Measurements from ENCODE around the gene PSD4. TPM values are rescaled to one million over a fixed set of nuclear protein-coding genes. Genes with fewer than 3 reads are reported as not detected.

The PSD4 gene
- total and polyA plus RNA-seq, 3 experiments from 2014 or later, result 42.1 to 193 (median 192) TPM

GRCh38 chr2:113201496-113202304, 27.9 kb downstream of the PSD4 start:
- H3K27ac ChIP-seq (ENCODE audit: low read depth, low read length), result no peak overlapping the region
- peaks cover 40% of the 10 kb centered on the region for H3K36me3 ChIP-seq (ENCODE audit: insufficient read depth, low read length)
- CTCF ChIA-PET, result interaction anchor here (1.4 to 18.6 kb wide), 6 partner anchors 8 to 188 kb away, joined by 3 to 470 read pairs (median 70); partner anchors contain the start of gene PSD4
- H3K36me3 Mint-ChIP-seq, result peaks cover 5 to 63% (median 12%) of the 10 kb centered on the region in 3 donors
- no peaks in the 10 kb centered on the region for H3K9me3 Mint-ChIP-seq
- POLR2A ChIA-PET, result no interaction called here
- no peak for DNase-seq
- peaks cover 20 to 36% (median 24%) of the 10 kb centered on the region in 3 donors for H3K4me1 Mint-ChIP-seq
- H3K9me3 ChIP-seq (ENCODE audit: low read length), result no peaks in the 10 kb centered on the region
- H3K27me3 ChIP-seq (ENCODE audit: insufficient read depth, low read length, poor library complexity, severe bottlenecking), result no peaks in the 10 kb centered on the region
- H3K27ac Mint-ChIP-seq, result peak overlapping the region in 2 of 8 donors; percentile 51 to 52
- H3K4me3 Mint-ChIP-seq, result no peak overlapping the region
- peaks cover 8% of the 10 kb centered on the region for H3K4me1 ChIP-seq (ENCODE audit: insufficient read depth, low read length)
- H3K27me3 Mint-ChIP-seq, result no peaks in the 10 kb centered on the region
- no peak overlapping the region for H3K4me3 ChIP-seq (ENCODE audit: low read length)

DNA sequence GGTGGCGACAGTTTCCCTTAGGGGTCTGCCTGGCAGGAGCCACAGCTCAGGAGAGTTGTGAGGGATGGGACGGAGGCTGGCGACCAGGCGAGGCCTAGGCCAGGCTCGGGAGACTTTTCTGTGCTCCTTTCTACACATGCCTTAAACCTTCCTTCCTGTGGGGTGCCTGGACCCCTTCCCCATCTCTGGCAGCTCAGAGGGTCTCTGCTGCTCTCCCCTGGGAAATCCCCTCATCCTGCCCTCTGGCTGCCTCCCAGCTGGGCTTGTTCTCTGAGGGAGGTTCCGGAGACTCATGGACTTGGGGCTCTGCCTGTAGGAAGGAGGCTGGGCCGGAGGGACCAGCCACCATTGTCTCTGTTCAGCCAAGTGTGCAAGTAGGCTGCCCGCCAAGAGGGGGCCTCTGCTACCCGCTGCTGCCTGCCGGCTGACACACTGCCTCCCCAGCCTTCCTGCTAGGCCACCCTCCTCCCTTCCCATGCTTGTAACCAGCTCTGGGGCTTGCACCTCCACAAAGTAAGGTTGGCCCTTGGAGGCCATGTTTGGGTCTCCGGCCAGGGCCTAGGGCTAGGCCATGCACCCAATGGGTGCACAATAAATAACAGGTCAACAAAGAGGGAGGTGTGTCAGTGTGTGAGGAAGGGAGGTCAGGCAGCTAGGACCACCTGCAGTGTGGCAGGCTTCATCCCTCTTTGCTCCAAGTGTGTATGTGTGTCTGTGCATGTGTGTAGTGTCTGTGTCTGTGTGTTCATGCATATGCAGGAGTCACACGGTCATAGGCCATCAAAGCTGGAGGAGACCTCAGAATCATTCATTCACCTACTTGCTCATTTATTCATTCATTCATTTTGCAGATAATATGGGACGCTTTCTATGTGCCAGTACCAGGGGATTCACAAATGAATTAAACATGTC, 28.8 kb downstream of the PSD4 start:
- H3K4me1 Mint-ChIP-seq, result peaks cover 16 to 33% (median 16%) of the 10 kb centered on the region in 3 donors
- no peak overlapping the region for H3K4me3 Mint-ChIP-seq
- no peaks in the 10 kb centered on the region for H3K9me3 Mint-ChIP-seq
- H3K4me1 ChIP-seq (ENCODE audit: insufficient read depth, low read length), result peaks cover 8% of the 10 kb centered on the region
- no peaks in the 10 kb centered on the region for H3K9me3 ChIP-seq (ENCODE audit: low read length)
- no peak overlapping the region for H3K4me3 ChIP-seq (ENCODE audit: low read length)
- no peaks in the 10 kb centered on the region for H3K27me3 Mint-ChIP-seq
- POLR2A ChIA-PET, result no interaction called here
- peak overlapping the region in 7 of 8 donors; percentile 7 to 66 (median 35) for H3K27ac Mint-ChIP-seq
- H3K27me3 ChIP-seq (ENCODE audit: insufficient read depth, low read length, poor library complexity, severe bottlenecking), result no peaks in the 10 kb centered on the region
- H3K27ac ChIP-seq (ENCODE audit: low read depth, low read length), result no peak overlapping the region
- H3K36me3 Mint-ChIP-seq, result peaks cover 0 to 54% (median 4%) of the 10 kb centered on the region in 3 donors
- CTCF ChIA-PET, result interaction anchor here (1.4 to 18.6 kb wide), 10 partner anchors 9 to 187 kb away, joined by 3 to 470 read pairs (median 25); partner anchors contain the start of gene PSD4
- no peak for DNase-seq
- H3K36me3 ChIP-seq (ENCODE audit: insufficient read depth, low read length), result peaks cover 32% of the 10 kb centered on the region

- Mint-ChIP-seq H3K36me3 (peaks cover 0 to 48% (median 4%) of the 10 kb centered on the region in 3 donors), H3K27ac (peak overlapping the region in 6 of 8 donors; percentile 7 to 66 (median 32)), H3K27me3 (no peaks in the 10 kb centered on the region), H3K4me1 (peaks cover 16 to 33% (median 19%) of the 10 kb centered on the region in 3 donors), H3K9me3 (no peaks in the 10 kb centered on the region), H3K4me3 (no peak overlapping the region)
- POLR2A ChIA-PET, result interaction anchor here (0.8 to 1.3 kb wide), 2 partner anchors 47 to 65 kb away, joined by 3 read pairs; no protein-coding TSS in a partner anchor
- Histone ChIP-seq H3K4me3 (ENCODE audit: low read length) (no peak overlapping the region), H3K36me3 (ENCODE audit: insufficient read depth, low read length) (peaks cover 26% of the 10 kb centered on the region), H3K27ac (ENCODE audit: low read depth, low read length) (no peak overlapping the region), H3K4me1 (ENCODE audit: insufficient read depth, low read length) (peaks cover 8% of the 10 kb centered on the region), H3K9me3 (ENCODE audit: low read length) (no peaks in the 10 kb centered on the region), H3K27me3 (ENCODE audit: insufficient read depth, low read length, poor library complexity, severe bottlenecking) (no peaks in the 10 kb centered on the region)
- CTCF ChIA-PET, result interaction anchor here (1.6 to 18.6 kb wide), 11 partner anchors 14 to 186 kb away, joined by 4 to 470 read pairs (median 14); partner anchors contain the start of gene PSD4
- DNase-seq, result no peak
These were observed 29.4 kb downstream of the PSD4 start for GRCh38 chr2:113203217-113203530.

DNA sequence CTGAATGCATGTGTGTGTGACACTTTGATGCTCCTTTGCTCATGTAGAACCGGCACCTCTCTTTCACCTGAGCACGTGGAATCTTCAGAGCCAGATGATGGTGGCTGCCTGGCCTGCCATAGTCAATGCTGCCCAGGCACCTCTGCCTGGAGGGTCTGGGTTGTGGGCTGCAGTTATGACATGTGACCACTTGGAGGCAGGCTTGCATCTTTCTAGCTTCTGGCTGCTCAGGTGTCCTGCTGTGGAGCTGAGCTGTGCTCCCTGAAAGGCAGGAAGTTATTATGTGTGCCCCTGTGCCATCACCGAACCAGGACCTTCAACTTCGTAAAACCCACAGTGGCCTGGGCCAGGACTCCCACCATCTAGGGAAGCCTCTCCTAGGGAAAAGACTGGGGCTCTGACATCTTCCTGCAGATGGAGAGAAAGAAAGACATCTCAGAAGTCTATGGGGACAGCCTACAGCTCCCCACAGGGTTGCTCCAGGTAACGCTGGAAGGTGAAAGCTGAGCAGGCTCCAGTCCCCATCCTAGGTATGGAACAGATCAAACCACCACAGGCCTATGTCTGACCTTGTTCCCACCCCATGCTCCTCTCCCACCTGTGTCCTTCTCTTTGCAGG, 30.2 kb downstream of the PSD4 start:
- Histone ChIP-seq H3K27ac (ENCODE audit: low read depth, low read length) (no peak overlapping the region), H3K4me3 (ENCODE audit: low read length) (no peak overlapping the region), H3K9me3 (ENCODE audit: low read length) (no peaks in the 10 kb centered on the region), H3K27me3 (ENCODE audit: insufficient read depth, low read length, poor library complexity, severe bottlenecking) (no peaks in the 10 kb centered on the region), H3K4me1 (ENCODE audit: insufficient read depth, low read length) (peaks cover 8% of the 10 kb centered on the region), H3K36me3 (ENCODE audit: insufficient read depth, low read length) (peaks cover 22% of the 10 kb centered on the region)
- Mint-ChIP-seq H3K36me3 (peaks cover 0 to 44% (median 4%) of the 10 kb centered on the region in 3 donors), H3K27me3 (no peaks in the 10 kb centered on the region), H3K9me3 (no peaks in the 10 kb centered on the region), H3K4me3 (peak overlapping the region in 4 of 7 donors; percentile 20 to 54 (median 34)), H3K4me1 (peaks cover 16 to 33% (median 19%) of the 10 kb centered on the region in 3 donors), H3K27ac (peak overlapping the region; percentile 45 to 92 (median 86))
- CTCF ChIA-PET, result interaction anchor here (0.9 to 18.6 kb wide), 28 partner anchors 9 to 186 kb away, joined by 3 to 470 read pairs (median 7); partner anchors contain the start of gene PSD4
- peak; percentile 52 to 80 (median 67) for DNase-seq
- POLR2A ChIA-PET, result interaction anchor here (0.8 to 1.3 kb wide), 3 partner anchors 32 to 66 kb away, joined by 3 read pairs; no protein-coding TSS in a partner anchor

DNA sequence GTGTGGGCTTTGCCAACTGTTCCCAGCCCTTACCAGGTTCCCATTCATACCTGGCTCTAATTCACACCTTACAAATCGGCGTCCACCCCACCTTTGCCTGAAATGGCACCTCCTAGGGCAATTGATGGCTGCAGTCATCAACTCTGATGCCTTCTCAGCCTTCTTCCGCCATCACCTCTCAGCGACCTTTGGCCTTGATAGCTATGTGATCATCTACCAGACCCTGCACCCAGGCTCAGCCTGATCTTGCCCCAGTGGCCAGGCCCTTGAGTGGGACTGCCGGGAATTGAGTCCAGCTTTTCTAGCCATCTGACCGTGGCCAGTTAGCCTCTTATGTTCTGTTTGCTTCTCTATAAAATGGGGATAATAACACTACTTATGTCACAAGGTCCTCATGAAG, 32.5 kb downstream of the PSD4 start:
- no peak overlapping the region for H3K27ac ChIP-seq (ENCODE audit: low read depth, low read length)
- H3K36me3 Mint-ChIP-seq, result peaks cover 0 to 23% (median 0%) of the 10 kb centered on the region in 3 donors
- H3K9me3 ChIP-seq (ENCODE audit: low read length), result no peaks in the 10 kb centered on the region
- no peak for DNase-seq
- ChIA-PET CTCF (interaction anchor here (0.8 to 18.6 kb wide), 9 partner anchors 13 to 205 kb away, joined by 3 to 470 read pairs (median 4); no protein-coding TSS in a partner anchor), POLR2A (no interaction called here)
- H3K4me3 Mint-ChIP-seq, result no peak overlapping the region
- no peak overlapping the region for H3K4me3 ChIP-seq (ENCODE audit: low read length)
- H3K27me3 Mint-ChIP-seq, result no peaks in the 10 kb centered on the region
- H3K4me1 Mint-ChIP-seq, result peaks cover 16 to 27% (median 19%) of the 10 kb centered on the region in 3 donors
- no peaks in the 10 kb centered on the region for H3K27me3 ChIP-seq (ENCODE audit: insufficient read depth, low read length, poor library complexity, severe bottlenecking)
- peaks cover 8% of the 10 kb centered on the region for H3K4me1 ChIP-seq (ENCODE audit: insufficient read depth, low read length)
- peak overlapping the region in 7 of 8 donors; percentile 4 to 86 (median 48) for H3K27ac Mint-ChIP-seq
- peaks cover 6% of the 10 kb centered on the region for H3K36me3 ChIP-seq (ENCODE audit: insufficient read depth, low read length)
- no peaks in the 10 kb centered on the region for H3K9me3 Mint-ChIP-seq

- H3K27me3 ChIP-seq (ENCODE audit: insufficient read depth, low read length, poor library complexity, severe bottlenecking), result no peaks in the 10 kb centered on the region
- H3K36me3 Mint-ChIP-seq, result peaks cover 0 to 15% (median 0%) of the 10 kb centered on the region in 3 donors
- peaks cover 16 to 27% (median 19%) of the 10 kb centered on the region in 3 donors for H3K4me1 Mint-ChIP-seq
- no peaks in the 10 kb centered on the region for H3K9me3 Mint-ChIP-seq
- no peak overlapping the region for H3K4me3 Mint-ChIP-seq
- no peak overlapping the region for H3K4me3 ChIP-seq (ENCODE audit: low read length)
- H3K36me3 ChIP-seq (ENCODE audit: insufficient read depth, low read length), result no peaks in the 10 kb centered on the region
- H3K27ac Mint-ChIP-seq, result peak overlapping the region in 1 of 8 donors; percentile 52
- CTCF ChIA-PET, result interaction anchor here (1.1 to 18.6 kb wide), 7 partner anchors 8 to 183 kb away, joined by 3 to 470 read pairs (median 9); no protein-coding TSS in a partner anchor
- no peak overlapping the region for H3K27ac ChIP-seq (ENCODE audit: low read depth, low read length)
- POLR2A ChIA-PET, result no interaction called here
- peaks cover 8% of the 10 kb centered on the region for H3K4me1 ChIP-seq (ENCODE audit: insufficient read depth, low read length)
- H3K27me3 Mint-ChIP-seq, result no peaks in the 10 kb centered on the region
- H3K9me3 ChIP-seq (ENCODE audit: low read length), result no peaks in the 10 kb centered on the region
- DNase-seq, result no peak
These were observed 33.2 kb downstream of the PSD4 start for GRCh38 chr2:113207021-113207420.

DNA sequence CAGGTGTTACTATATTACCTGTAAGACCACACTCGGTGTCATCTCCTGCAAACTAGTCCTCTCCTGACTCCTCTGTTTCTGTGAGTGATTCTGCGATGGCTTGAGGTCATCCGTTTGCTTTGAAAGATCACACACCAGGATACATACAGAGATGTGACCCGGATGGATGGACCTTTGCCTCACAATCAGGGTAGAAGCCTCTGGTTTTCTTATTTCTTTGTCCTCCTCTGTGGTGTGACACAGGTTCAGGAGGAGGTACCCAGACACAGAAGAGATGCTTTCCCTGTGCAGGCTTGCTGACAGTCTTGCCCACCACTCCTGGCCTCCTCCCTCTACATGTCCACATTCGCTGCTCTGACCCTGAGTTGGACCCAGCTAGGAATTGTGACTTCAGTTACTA, 34.6 kb downstream of the PSD4 start:
- H3K27ac ChIP-seq (ENCODE audit: low read depth, low read length), result no peak overlapping the region
- peaks cover 8% of the 10 kb centered on the region for H3K4me1 ChIP-seq (ENCODE audit: insufficient read depth, low read length)
- Mint-ChIP-seq H3K9me3 (no peaks in the 10 kb centered on the region), H3K4me3 (no peak overlapping the region), H3K27me3 (peaks cover 0 to 2% of the 10 kb centered on the region in 2 donors), H3K4me1 (peaks cover 16 to 22% (median 19%) of the 10 kb centered on the region in 3 donors), H3K36me3 (peaks cover 0 to 2% (median 0%) of the 10 kb centered on the region in 3 donors), H3K27ac (peak overlapping the region in 3 of 8 donors; percentile 7 to 68 (median 11))
- H3K9me3 ChIP-seq (ENCODE audit: low read length), result no peaks in the 10 kb centered on the region
- ChIA-PET POLR2A (no interaction called here), CTCF (interaction anchor here (2.3 to 18.6 kb wide), 2 partner anchors 69 to 162 kb away, joined by 4 to 470 read pairs; no protein-coding TSS in a partner anchor)
- no peak for DNase-seq
- no peaks in the 10 kb centered on the region for H3K27me3 ChIP-seq (ENCODE audit: insufficient read depth, low read length, poor library complexity, severe bottlenecking)
- no peaks in the 10 kb centered on the region for H3K36me3 ChIP-seq (ENCODE audit: insufficient read depth, low read length)
- no peak overlapping the region for H3K4me3 ChIP-seq (ENCODE audit: low read length)

Data from CD8-positive, alpha-beta memory T cell (primary cell).